SIG-M5 (cell line): Measurements from ENCODE around the gene GRID2IP.

Experiments
- DNase-seq: peaks from one replicate; lab custom pipeline; 2025; lab: John Stamatoyannopoulos, UW

The GRID2IP gene

DNA sequence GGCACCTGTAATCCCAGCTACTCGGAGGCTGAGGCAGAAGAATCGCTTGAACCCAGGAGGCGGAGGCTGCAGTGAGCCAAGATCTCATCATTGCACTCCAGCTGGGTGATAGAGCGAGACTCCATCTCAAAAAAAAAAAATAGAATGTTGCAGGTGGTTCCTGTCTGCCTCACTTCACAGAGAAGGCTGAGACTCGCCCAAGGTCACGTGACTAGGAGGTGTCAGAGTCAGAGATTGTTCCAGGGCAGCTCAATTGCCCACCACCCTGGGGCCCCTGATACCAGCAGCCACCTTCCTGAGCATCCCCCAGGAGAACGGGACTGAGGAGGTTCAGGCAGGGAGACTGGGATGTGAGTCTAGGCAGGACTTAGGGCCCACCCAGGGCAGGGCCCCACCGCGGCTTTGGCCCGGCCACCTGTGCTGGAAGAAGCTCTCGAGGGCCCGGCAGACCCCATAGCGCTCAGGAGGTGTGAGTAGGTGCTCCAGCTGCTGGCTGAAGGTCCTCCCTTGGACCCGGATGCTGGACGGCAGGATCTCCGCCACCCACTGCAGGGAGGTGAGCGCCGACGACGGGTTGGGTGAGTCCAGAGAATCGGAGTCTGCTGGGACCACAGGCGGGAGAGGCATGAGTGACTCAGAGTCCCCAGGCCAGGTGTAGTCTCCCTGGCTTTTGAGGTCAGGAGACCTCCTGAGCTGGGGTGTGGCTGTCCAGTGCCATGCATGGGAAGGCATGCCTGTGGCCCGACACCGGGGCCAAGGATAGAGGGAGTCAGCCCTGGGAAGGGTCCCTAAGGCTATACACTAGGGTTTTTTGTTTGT, 30.9 kb downstream of the GRID2IP start:
- DNase-seq: no peak

DNA sequence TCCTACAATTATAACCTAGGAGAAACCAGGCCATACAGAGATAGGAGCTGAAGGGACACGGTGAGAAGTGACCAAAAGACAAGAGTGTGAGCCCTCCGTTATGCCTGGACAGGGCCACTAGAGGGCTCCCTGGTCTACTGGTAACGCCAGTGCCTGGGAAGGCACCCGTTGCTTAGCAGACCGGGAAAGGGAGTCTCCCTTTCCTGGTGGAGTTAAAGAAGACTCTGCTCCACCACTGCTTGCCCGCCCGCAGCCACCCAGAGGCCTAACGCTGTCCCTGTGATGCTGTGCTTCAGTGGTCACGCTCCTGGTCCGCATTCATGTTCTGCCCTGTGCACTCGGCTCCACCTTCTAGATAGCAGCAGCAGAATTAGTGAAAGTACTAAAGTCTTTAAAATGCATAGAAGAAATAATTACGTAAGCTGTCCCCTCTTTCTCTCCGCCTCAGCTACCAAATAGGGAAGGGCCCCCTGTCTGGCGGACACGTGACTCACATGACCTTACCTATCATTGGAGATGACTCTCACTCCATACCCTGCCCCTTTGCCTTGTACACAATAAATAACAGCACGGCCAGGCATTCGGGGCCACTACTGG, 34.8 kb downstream of the GRID2IP start:
- no peak for DNase-seq

DNA sequence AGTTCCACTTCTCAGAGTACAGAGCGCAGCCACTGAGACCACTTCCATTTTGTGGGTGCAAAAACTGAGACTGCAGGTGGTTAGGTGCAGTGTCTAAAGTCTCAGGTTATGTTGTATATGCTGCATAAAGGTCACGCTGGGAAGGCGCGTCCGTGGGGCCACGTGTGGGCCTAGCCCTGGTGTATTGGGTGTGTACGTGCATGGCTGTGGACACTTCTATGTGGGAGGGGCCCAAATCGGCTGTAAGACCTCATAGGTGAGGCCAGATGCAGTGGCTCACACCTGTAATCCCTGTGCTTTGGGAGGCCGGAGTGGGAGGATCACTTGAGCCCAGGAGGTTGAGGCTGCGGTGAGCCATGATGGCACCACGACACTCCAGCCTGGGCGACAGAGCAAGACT, 37.7 kb downstream of the GRID2IP start:
- no peak for DNase-seq

- DNase-seq: no peak
These were observed 38.4 kb downstream of the GRID2IP start for GRCh38 chr7:6512892-6513291.

DNA sequence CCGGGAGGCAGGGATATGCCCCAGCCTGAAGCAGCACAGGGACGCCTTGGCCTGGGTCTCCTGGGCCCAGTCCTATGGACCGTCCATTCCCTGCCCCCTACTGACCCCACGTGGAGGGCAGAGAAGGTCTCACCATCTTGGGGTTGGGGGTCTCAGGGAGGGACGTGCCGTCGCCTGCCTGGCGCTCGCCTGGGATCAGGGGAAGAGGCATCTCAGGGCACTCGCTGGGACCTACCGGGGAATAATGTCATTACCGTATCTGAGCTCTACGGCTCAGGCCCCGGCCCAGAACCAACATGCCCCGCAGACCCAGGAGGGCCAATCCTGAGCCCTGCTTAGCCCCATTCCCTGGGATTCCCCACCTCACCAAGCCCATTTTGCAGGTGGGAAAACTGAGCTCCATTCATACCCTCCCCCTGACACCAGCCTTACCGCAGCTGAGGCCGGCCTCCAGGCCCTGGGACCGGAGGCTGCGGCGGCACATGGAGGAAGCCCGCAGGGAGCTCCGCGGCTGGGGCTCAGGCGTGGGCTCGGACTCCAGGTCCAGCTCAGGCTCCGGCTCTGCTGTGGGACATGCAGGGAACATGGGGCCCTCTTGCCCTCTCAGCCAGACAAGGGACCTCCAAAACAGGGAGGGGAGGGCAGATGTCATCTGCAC, 40.7 kb downstream of the GRID2IP start:
- DNase-seq: no peak

GRCh38 chr7:6508950-6509349, 42.3 kb downstream of the GRID2IP start:
- DNase-seq: no peak

DNA sequence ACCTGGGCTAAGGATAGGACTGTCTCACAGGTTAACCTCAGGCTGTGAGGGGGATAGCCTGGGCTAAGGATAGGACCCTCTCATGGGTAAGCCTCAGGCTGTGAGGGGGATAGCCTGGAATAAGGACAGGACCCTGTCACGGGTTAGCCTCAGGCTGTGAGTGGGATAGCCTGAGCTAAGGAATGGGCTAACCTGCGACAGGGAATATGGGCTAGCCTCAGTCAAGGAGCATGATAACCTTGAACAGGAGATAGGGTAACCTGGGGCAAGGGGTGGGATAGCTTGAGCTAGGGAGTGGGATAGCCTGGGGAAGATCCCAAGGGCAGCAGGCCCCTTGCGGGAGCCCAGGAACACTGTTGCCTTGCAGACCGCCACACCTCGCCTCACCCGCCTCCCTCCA, 42.7 kb downstream of the GRID2IP start:
- no peak for DNase-seq

- no peak for DNase-seq
These were observed 43.4 kb downstream of the GRID2IP start for GRCh38 chr7:6507906-6508305.

GRCh38 chr7:6505685-6506559, 45.3 kb downstream of the GRID2IP start:
- DNase-seq: no peak

DNA sequence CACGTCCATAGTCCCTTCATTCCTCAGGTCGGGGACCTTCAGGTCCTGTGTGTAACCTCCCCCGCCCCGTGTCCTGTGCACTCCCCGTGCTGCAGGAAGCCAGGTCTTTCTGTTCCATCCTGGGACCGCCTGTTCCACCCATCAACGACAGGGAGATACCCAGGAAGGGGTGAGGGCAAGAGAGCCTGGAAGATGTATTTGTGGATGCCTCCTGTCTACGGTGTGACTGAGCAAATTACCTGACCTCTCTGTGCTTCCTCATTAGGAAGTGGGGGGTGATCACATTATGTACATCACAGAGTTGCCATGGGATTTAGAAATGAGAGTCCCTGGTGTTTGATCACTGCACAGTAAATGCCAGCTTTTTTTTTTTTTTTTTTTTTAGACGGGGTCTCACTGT, 46.3 kb downstream of the GRID2IP start:
- no peak for DNase-seq

DNA sequence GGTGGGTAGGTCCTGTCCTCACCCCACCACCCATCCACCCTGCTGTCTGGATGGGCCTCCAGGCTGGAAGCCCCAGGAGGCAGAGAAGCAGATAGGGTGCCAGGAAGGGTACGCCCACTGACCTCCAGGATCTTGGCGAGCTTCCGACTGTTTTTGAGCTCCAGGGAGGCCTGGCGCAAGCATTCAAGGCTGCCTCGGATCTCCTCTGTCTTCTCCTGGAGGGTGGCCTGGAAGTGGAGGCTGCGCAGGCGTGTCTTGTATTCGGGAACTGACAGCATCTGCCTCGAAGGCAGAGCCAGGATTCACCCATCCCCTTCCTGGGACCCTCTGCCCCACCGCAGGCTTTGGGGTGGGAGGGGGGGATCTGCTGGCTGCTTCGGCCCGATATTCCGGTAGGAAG, 48.4 kb downstream of the GRID2IP start:
- DNase-seq: no peak

- DNase-seq: no peak
These were observed 49.4 kb downstream of the GRID2IP start for GRCh38 chr7:6501586-6502564.

DNA sequence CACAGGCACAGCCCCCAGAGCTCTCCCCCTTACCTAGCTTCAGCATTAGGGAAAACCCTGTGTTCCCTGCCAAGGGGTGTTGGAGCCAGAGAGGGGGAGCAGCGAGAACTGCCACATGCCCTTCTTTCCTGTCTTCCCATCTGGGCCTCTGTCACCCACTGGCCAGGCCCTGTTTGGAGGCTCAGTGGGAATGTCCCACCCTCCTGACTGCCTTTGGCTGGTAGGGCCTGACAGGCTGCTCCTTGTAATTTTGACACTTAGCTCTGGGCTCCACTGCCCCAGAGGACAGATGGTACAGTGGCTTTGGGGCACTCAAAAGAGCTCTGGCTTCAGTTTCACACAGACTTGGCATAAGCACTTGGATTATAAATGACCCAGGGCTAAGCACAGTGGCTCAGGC, 50.6 kb downstream of the GRID2IP start:
- DNase-seq: no peak

GRCh38 chr7:6497994-6498393, 53.3 kb downstream of the GRID2IP start:
- DNase-seq: no peak

- no peak for DNase-seq
These were observed 53.7 kb downstream of the GRID2IP start for GRCh38 chr7:6497637-6497905.

DNA sequence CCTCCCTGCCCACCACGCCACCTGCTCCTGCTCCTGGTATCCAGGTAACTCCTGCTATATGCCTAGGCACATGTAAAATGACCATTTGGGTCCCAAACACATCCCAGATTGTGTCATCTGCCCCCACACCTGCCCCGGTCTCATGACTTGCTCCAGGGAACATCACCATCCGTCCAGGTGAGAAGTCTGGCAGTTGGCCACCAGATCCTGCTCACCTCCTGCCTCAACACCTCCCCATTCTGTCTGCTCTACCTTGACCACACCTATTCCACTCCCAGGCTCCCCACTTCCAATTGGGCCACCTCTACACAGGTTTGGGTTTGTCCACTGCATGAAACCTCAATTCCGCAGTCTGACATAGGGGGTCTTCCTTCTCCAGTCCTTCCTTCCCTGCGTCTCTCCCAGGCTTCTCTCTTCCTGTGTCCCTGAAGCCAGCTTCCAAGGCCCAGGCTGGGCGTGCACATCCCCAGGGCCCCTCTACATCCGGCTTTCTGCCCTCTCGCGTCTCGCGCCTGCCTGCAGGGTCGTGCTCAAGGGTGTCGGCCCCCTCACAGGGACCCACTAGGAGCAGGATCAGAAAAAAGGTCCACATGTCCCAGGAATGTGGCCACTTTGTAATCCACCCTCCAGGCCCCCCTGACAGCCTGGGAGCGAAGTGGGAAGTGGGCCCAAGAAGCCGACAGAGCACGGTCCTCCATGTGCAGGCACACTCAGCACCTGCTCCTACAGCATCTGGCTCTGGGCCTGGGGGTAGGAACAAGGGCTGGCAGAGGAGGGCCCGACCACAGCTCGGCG, 54.2 kb downstream of the GRID2IP start:
- DNase-seq: no peak

GRCh38 chr7:6495597-6496262, 55.5 kb downstream of the GRID2IP start:
- DNase-seq: no peak

DNA sequence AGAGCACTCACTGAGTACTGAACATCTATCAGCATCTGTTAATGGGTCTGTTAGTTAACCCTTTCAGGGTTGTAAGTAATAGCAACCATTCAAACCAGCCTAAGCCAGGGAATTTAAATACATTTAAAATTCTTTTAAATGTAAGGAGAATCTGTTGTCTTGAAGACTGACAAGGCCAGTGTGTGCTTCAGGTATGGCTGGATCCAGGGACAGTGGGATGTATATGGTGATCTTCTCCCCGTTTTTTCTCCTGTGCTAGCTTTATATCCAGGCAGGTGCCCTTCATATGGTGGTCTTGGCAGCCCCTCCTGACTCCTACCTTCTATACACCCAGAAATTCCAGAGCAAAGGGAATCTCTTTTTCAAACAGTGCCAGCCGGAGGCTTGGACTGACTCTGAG, 56.9 kb downstream of the GRID2IP start:
- no peak for DNase-seq

- no peak for DNase-seq
These were observed 60.1 kb downstream of the GRID2IP start for GRCh38 chr7:6491194-6491593.

- no peak for DNase-seq
These were observed 61.6 kb downstream of the GRID2IP start for GRCh38 chr7:6489612-6490011.
